HL-60 (cell line): ENCODE results near the gene KATNB1.

Experiments used
- DNase-seq, 2 experiments: peaks; one replicate each; pipeline ENCODE4 v3.0.0-alpha.2; 2010 to 2020; ENCODE audit warnings: low read depth in 1 of 2, low spot score in 1 of 2
- H3K27ac ChIP-seq: fragments of 250-450 bp; sonication (Bioruptor Pico); replicated peaks from 2 replicates; pipeline ENCODE4 v1.5.1; 2020; ENCODE audit warnings: mild to moderate bottlenecking, moderate library complexity
- H3K27me3 ChIP-seq: fragments of 250-450 bp; sonication (Bioruptor Pico); 2 replicates; pipeline ENCODE4 v1.5.1; 2021; ENCODE audit warnings: mild to moderate bottlenecking, moderate library complexity; ENCODE audit not compliant: insufficient read depth, poor library complexity, severe bottlenecking
- H3K4me3 ChIP-seq: replicated peaks from 2 replicates; pipeline ENCODE4 v1.5.1; 2011; ENCODE audit warnings: mild to moderate bottlenecking, control low read depth, low read length; ENCODE audit not compliant: insufficient read depth
- GABPA ChIP-seq: IDR thresholded peaks from 2 replicates; pipeline ENCODE4 v1.6.1; 2012; ENCODE audit warnings: low read depth
- POLR2AphosphoS5 ChIP-seq: IDR thresholded peaks from 2 replicates; pipeline ENCODE4 v1.6.1; 2012; ENCODE audit warnings: low read depth
- SPI1 ChIP-seq: IDR thresholded peaks from 2 replicates; pipeline ENCODE4 v1.6.1; 2012; ENCODE audit warnings: low read depth, mild to moderate bottlenecking, borderline replicate concordance
- TF ChIP-seq, protein P1 (sequence below): IDR thresholded peaks from 2 replicates; pipeline ENCODE4 v1.6.1; 2012; ENCODE audit warnings: low read depth; ENCODE audit not compliant: insufficient replicate concordance
- TF ChIP-seq, protein P2 (sequence below): IDR thresholded peaks from one replicate; pipeline ENCODE4 v1.5.1; 2011; ENCODE audit warnings: low read length, control low read depth, inconsistent platforms; ENCODE audit not compliant: insufficient read depth

KATNB1 gene

DNA sequence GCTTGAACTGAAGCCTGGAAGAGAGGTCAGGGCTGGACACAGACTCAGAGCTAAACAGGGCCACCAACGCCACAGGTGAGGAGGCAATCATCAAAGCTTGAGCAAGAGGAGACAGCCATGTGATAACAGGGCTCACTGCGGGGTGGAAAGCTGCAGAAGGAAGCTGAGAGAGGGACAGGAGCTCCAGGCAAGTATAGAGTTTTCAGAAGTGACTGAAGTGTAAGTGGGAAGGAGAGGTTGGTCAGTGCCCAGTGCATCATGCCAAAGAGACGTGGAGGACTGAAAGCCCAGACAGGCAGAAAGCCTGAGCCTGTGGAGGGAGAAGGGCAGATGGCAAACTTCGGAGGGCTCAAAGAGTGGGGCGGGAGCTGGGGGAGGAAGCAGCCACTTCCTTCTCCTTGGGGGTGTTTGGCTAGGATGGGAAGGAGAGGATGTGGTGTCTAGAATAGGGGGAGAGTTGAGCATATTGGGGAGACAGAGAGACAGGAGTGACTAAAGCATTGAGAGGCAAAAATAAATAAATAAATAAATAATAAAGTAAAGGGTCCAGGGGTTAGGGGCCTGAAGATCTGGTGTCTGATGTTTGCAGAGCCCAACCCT lies 64.1 kb downstream of the KATNB1 start:
- Histone ChIP-seq H3K27ac (no peak overlapping the region), H3K27me3 (peaks cover 10% of the 10 kb centered on the region), H3K4me3 (no peak overlapping the region)
- TF ChIP-seq, protein P1, sequence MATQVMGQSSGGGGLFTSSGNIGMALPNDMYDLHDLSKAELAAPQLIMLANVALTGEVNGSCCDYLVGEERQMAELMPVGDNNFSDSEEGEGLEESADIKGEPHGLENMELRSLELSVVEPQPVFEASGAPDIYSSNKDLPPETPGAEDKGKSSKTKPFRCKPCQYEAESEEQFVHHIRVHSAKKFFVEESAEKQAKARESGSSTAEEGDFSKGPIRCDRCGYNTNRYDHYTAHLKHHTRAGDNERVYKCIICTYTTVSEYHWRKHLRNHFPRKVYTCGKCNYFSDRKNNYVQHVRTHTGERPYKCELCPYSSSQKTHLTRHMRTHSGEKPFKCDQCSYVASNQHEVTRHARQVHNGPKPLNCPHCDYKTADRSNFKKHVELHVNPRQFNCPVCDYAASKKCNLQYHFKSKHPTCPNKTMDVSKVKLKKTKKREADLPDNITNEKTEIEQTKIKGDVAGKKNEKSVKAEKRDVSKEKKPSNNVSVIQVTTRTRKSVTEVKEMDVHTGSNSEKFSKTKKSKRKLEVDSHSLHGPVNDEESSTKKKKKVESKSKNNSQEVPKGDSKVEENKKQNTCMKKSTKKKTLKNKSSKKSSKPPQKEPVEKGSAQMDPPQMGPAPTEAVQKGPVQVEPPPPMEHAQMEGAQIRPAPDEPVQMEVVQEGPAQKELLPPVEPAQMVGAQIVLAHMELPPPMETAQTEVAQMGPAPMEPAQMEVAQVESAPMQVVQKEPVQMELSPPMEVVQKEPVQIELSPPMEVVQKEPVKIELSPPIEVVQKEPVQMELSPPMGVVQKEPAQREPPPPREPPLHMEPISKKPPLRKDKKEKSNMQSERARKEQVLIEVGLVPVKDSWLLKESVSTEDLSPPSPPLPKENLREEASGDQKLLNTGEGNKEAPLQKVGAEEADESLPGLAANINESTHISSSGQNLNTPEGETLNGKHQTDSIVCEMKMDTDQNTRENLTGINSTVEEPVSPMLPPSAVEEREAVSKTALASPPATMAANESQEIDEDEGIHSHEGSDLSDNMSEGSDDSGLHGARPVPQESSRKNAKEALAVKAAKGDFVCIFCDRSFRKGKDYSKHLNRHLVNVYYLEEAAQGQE = no peak
- TF ChIP-seq GABPA = no peak
- 0 out of 2 replicates have a peak, but pooled peaks have one; percentile 47 for TF ChIP-seq SPI1
- no peak for TF ChIP-seq POLR2AphosphoS5
- DNase-seq = peak in 1 of 2 experiments; percentile 34

DNA sequence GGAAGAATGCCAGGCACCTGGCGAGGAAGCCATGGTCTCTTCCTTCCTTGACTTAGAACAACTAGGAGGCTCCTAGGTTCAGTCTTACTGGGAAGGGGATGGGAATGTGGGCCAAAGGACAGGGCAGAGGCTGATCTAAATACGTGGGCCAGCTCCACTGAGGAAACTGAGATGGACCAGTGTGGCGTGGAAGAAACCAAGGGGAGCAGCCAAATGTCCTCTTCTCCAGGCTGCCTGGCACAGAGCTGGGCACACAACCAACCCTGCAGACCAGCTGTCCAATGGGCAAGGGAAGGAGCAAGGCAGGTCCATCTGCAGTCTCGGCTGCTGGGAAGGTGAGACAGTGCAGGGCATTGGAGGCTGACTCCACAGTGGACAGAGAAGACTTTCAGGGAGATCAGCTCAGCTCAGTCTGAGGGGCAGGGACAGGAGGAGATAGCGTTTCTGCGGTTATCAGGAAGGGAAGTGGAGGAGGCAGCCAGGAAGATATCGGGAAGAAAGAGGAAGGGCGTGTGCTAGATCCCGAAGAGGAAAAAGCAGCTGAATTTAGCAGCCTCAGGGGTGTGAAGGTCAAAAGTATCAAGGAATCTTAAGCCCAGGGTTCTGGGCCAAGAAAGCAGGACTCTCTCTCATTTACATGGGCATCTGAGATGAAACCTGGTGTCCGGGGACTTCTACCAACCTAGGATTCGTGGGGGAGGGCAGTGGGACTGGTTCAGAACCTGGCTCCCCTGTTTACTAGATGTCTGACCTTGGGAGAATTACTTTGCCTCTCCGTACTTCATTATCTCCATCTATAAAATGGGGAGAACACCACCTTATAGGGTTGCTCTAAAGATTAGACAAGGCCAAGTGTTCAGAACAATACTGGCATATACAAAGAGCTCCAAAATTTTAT lies 64.9 kb downstream of the KATNB1 start:
- TF ChIP-seq, protein P1 = no peak
- TF ChIP-seq SPI1 = peak; percentile 77; the same call in 1 of the 2 replicates
- H3K4me3 ChIP-seq = no peak overlapping the region

DNA sequence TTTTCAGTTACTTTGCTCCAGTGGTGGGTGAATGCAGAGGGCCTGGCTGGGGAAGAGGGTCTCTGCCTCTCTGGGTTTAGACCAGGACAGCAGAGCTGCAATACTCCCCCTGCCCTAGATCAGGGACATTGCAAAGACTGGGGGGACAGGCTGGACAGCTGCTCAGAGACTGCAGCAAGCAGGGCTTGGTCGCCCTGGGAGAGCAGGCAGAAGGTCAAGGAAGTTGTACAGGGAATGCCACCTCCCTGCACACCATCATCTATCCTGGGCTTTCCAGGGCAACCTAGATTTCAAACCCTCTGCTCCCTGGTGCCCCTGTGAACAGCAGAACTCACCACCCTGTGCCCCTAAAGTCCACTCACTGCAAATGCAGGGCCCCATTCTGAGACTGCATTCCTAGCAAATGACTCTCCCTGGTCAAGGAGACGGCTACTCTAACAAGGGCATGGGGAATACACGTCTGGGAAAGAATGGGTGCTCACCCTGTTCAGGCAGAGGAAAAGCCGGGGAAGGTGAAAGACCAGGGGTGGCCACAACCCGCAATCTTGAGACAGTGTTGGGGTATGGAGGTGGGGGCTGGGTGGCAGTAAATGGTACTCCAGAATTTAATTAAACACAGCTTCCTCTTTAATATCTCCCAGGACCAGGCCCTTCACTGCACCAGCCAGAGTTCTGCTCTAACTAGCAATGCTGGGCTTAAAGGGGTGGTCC lies 65.7 kb downstream of the KATNB1 start:
- TF ChIP-seq, protein P1 = no peak
- TF ChIP-seq SPI1 (no peak), GABPA (no peak), POLR2AphosphoS5 (no peak)
- TF ChIP-seq, protein P2, sequence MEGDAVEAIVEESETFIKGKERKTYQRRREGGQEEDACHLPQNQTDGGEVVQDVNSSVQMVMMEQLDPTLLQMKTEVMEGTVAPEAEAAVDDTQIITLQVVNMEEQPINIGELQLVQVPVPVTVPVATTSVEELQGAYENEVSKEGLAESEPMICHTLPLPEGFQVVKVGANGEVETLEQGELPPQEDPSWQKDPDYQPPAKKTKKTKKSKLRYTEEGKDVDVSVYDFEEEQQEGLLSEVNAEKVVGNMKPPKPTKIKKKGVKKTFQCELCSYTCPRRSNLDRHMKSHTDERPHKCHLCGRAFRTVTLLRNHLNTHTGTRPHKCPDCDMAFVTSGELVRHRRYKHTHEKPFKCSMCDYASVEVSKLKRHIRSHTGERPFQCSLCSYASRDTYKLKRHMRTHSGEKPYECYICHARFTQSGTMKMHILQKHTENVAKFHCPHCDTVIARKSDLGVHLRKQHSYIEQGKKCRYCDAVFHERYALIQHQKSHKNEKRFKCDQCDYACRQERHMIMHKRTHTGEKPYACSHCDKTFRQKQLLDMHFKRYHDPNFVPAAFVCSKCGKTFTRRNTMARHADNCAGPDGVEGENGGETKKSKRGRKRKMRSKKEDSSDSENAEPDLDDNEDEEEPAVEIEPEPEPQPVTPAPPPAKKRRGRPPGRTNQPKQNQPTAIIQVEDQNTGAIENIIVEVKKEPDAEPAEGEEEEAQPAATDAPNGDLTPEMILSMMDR = no peak
- peaks cover 10% of the 10 kb centered on the region for H3K27me3 ChIP-seq
- H3K27ac ChIP-seq = no peak overlapping the region
- DNase-seq = no peak
- H3K4me3 ChIP-seq = no peak overlapping the region

More for the DNA sequence above, 64.9 kb downstream of the KATNB1 start:
- no peak for DNase-seq
- Histone ChIP-seq H3K27ac (no peak overlapping the region), H3K27me3 (peaks cover 10% of the 10 kb centered on the region)
